Liver (tissue), 9 donors: Measurements from ENCODE around the gene TNFSF15. TPM values are rescaled to one million over a fixed set of nuclear protein-coding genes. Genes with fewer than 3 reads are reported as not detected.

Experiments used
- DNase-seq: peaks from one replicate; pipeline ENCODE4 v3.0.0-alpha.2; 2017; ENCODE audit warnings: low spot score
- H3K27ac ChIP-seq, 2 donors: one replicate each; pipeline ENCODE4 v1.7.0; 2013; ENCODE audit warnings: inconsistent platforms in 2 of 2, low read length in 2 of 2, control low read depth in 1 of 2, low read depth in 1 of 2, mild to moderate bottlenecking in 1 of 2
- H3K27me3 ChIP-seq, 4 donors: one replicate each; pipeline versions ENCODE4 v1.6.1 to v1.7.0; 2013; ENCODE audit warnings: low read length in 3 of 4, inconsistent platforms in 1 of 4, mild to moderate bottlenecking in 1 of 4, moderate library complexity in 1 of 4; ENCODE audit not compliant: control insufficient read depth in 4 of 4, insufficient read depth in 4 of 4
- H3K36me3 ChIP-seq, 4 donors: one replicate each; pipeline versions ENCODE4 v1.6.1 to v1.7.0; 2013; ENCODE audit warnings: low read length in 3 of 4, mild to moderate bottlenecking in 3 of 4, low read depth in 1 of 4, moderate library complexity in 1 of 4; ENCODE audit not compliant: control insufficient read depth in 4 of 4, insufficient read depth in 3 of 4
- H3K4me1 ChIP-seq, 4 donors: one replicate each; pipeline versions ENCODE4 v1.6.1 to v1.7.0; 2013; ENCODE audit warnings: low read length in 3 of 4, mild to moderate bottlenecking in 3 of 4, moderate library complexity in 1 of 4; ENCODE audit not compliant: control insufficient read depth in 4 of 4, insufficient read depth in 4 of 4
- H3K4me3 ChIP-seq, 3 donors: one replicate each; pipeline versions ENCODE4 v1.6.1 to v1.7.0; 2013; ENCODE audit warnings: low read length in 3 of 3, control low read depth in 1 of 3, low read depth in 1 of 3, mild to moderate bottlenecking in 1 of 3
- H3K9ac ChIP-seq, 2 donors: one replicate each; pipeline ENCODE4 v1.7.0; 2013; ENCODE audit warnings: low read length in 2 of 2, mild to moderate bottlenecking in 2 of 2, moderate library complexity in 2 of 2, control low read depth in 1 of 2, low read depth in 1 of 2
- H3K9me3 ChIP-seq, 4 donors: one replicate each; pipeline versions ENCODE4 v1.6.1 to v1.7.0; 2013; ENCODE audit warnings: low read length in 3 of 4; ENCODE audit not compliant: control insufficient read depth in 4 of 4
- ATF3 ChIP-seq: IDR thresholded peaks from 2 replicates; pipeline ENCODE4 v1.6.1; 2016; ENCODE audit warnings: antibody characterized with exemption
- CTCF ChIP-seq: fragments of 150-350 bp; IDR thresholded peaks from 2 replicates; pipeline ENCODE4 v1.5.1; 2017; ENCODE audit warnings: improper control_type of control experiment, low read depth, low read length; ENCODE audit not compliant: missing input control
- EGR1 ChIP-seq, 2 donors: IDR thresholded peaks; 2 replicates each; pipeline ENCODE4 v1.6.1; 2016 to 2018; ENCODE audit warnings: antibody characterized with exemption in 2 of 2, low read depth in 2 of 2
- HNF4G ChIP-seq: IDR thresholded peaks from 2 replicates; pipeline ENCODE4 v1.6.1; 2016; ENCODE audit warnings: antibody characterized with exemption
- JUND ChIP-seq, 2 donors: IDR thresholded peaks; 2 replicates each; pipeline ENCODE4 v1.6.1; 2016; ENCODE audit warnings: antibody characterized with exemption in 2 of 2
- MAX ChIP-seq: IDR thresholded peaks from 2 replicates; pipeline ENCODE4 v1.6.1; 2016; ENCODE audit warnings: antibody characterized with exemption
- NR2F2 ChIP-seq: IDR thresholded peaks from 2 replicates; pipeline ENCODE4 v1.6.1; 2016; ENCODE audit warnings: antibody characterized with exemption
- RAD21 ChIP-seq, 2 donors: IDR thresholded peaks; 2 replicates each; pipeline ENCODE4 v1.6.1; 2016; ENCODE audit warnings: antibody characterized with exemption in 2 of 2, mild to moderate bottlenecking in 2 of 2
- REST ChIP-seq: IDR thresholded peaks from 2 replicates; pipeline ENCODE4 v1.6.1; 2016; ENCODE audit warnings: antibody characterized with exemption, mild to moderate bottlenecking
- TAF1 ChIP-seq: conservative IDR thresholded peaks from 2 replicates; pipeline ENCODE4 v1.6.1; 2016; ENCODE audit warnings: antibody characterized with exemption, mild to moderate bottlenecking
- YY1 ChIP-seq: IDR thresholded peaks from 2 replicates; pipeline ENCODE4 v1.6.1; 2016; ENCODE audit warnings: antibody characterized with exemption, mild to moderate bottlenecking
- WGBS: extraction: QIAGEN DNeasy Blood & Tissue Kit; methylation state at CpG from one replicate; pipeline ENCODE4 v1.1.7; 2013; 5-methylcytosine and 5-hydroxymethylcytosine counted together
- polyA plus RNA-seq, 2 donors: library from polyadenylated mRNA; stranded (reverse) in 1 of 2; unstranded in 1 of 2; fragments of 200-250 nt in 1 of 2; fragments of >200 nt in 1 of 2; fragmentation: Nextera tagmentation in 1 of 2; extraction: Ambion mirVana in 1 of 2; gene quantifications; one replicate each; pipeline versions ENCODE4 v1.2.1 to v1.2.3, GENCODE V29; 2013 to 2015
- total RNA-seq, 2 donors: library from RNA; depleted of rRNA; stranded (reverse); fragments of >200 nt; gene quantifications; one replicate each; pipeline ENCODE4 v1.2.3, GENCODE V29; 2014
- donor health status: healthy.
- donor health status: healthy.
- donor health status: healthy.
- donor health status: healthy.
- donor health status: healthy.

TNFSF15 gene
- total and polyA plus RNA-seq, 4 donors = 0.01 to 0.42 (median 0.08) TPM; not detected in 1

GRCh38 chr9:114777821-114778609 is 27.8 kb downstream of the TNFSF15 start:
- DNase-seq = no peak
- WGBS = 77% methylated on average over 6 of the region's 6 CpGs
- H3K36me3 ChIP-seq = peaks cover 0 to 2% (median 0%) of the 10 kb centered on the region in 4 donors
- no peak overlapping the region for H3K4me3 ChIP-seq
- peaks cover 0 to 3% (median 0%) of the 10 kb centered on the region in 4 donors for H3K27me3 ChIP-seq
- H3K4me1 ChIP-seq = peaks cover 0 to 5% (median 4%) of the 10 kb centered on the region in 4 donors
- no peak overlapping the region for H3K27ac ChIP-seq
- TF ChIP-seq REST = no peak
- H3K9me3 ChIP-seq = no peaks in the 10 kb centered on the region
- H3K9ac ChIP-seq = no peak overlapping the region

GRCh38 chr9:114776683-114777399 is 29.0 kb downstream of the TNFSF15 start:
- 93% methylated on average over 6 of the region's 6 CpGs for WGBS
- peaks cover 0 to 2% (median 0%) of the 10 kb centered on the region in 4 donors for H3K36me3 ChIP-seq
- H3K4me1 ChIP-seq = peaks cover 0 to 5% (median 4%) of the 10 kb centered on the region in 4 donors
- DNase-seq = no peak
- H3K9ac ChIP-seq = no peak overlapping the region
- H3K9me3 ChIP-seq = no peaks in the 10 kb centered on the region
- TF ChIP-seq JUND (IDR thresholded peaks at IDR 0.05) (no peak), MAX (no peak)
- peaks cover 0 to 3% (median 0%) of the 10 kb centered on the region in 4 donors for H3K27me3 ChIP-seq
- no peak overlapping the region for H3K27ac ChIP-seq
- no peak overlapping the region for H3K4me3 ChIP-seq

GRCh38 chr9:114775981-114776380 is 29.9 kb downstream of the TNFSF15 start:
- Histone ChIP-seq H3K9ac (no peak overlapping the region), H3K27ac (no peak overlapping the region), H3K27me3 (peaks cover 0 to 3% (median 0%) of the 10 kb centered on the region in 4 donors), H3K9me3 (no peaks in the 10 kb centered on the region), H3K4me1 (peaks cover 0 to 5% (median 4%) of the 10 kb centered on the region in 4 donors), H3K36me3 (peaks cover 0 to 2% (median 0%) of the 10 kb centered on the region in 4 donors), H3K4me3 (no peak overlapping the region)
- WGBS = 90% methylated on average over 1 of the region's 1 CpG
- no peak for DNase-seq
- TF ChIP-seq REST (no peak), HNF4G (no peak), JUND (IDR thresholded peaks at IDR 0.05) (no peak), CTCF (no peak), EGR1 (IDR thresholded peaks at IDR 0.05; ENCODE audit: low read depth in 2 of 2) (no peak), RAD21 (IDR thresholded peaks at IDR 0.05) (no peak), TAF1 (no peak), ATF3 (no peak), YY1 (no peak), NR2F2 (no peak)
